SJSA1 (cell line): ENCODE results near the gene KIF4A. TPM values are rescaled to one million over a fixed set of nuclear protein-coding genes. Genes with fewer than 3 reads are reported as not detected.
A peak's percentile ranks its signal among the peaks of the same experiment; 100 is the strongest.
"Not testable (repeated sequence)": the region's sequence is repeated elsewhere in the genome, so short reads cannot be mapped to it uniquely, and the experiment has no call there.

Source experiments
- DNase-seq, 2 experiments: peaks; one replicate each; pipeline ENCODE4 v3.0.0-alpha.2; 2015 to 2020; ENCODE audit warnings: low spot score in 2 of 2, low read depth in 1 of 2
- H3K27ac ChIP-seq: fragments of 250-450 bp; sonication (Bioruptor Pico); 2 replicates; pipeline ENCODE4 v1.5.1; 2020; ENCODE audit warnings: mild to moderate bottlenecking, moderate library complexity
- H3K27me3 ChIP-seq: fragments of 250-450 bp; sonication (Bioruptor Pico); replicated peaks from 2 replicates; pipeline ENCODE4 v1.5.1; 2020; ENCODE audit warnings: mild to moderate bottlenecking, moderate library complexity
- H3K36me3 ChIP-seq: fragments of 250-450 bp; sonication (Bioruptor Pico); 2 replicates; pipeline ENCODE4 v1.5.1; 2020; ENCODE audit warnings: mild to moderate bottlenecking
- H3K4me1 ChIP-seq: fragments of 250-450 bp; sonication (Bioruptor Pico); replicated peaks from 2 replicates; pipeline ENCODE4 v1.6.1; 2021; ENCODE audit warnings: mild to moderate bottlenecking
- H3K4me3 ChIP-seq: fragments of 250-450 bp; sonication (Bioruptor Pico); 2 replicates; pipeline ENCODE4 v1.5.1; 2020; ENCODE audit warnings: mild to moderate bottlenecking
- H3K9me3 ChIP-seq: fragments of 250-450 bp; sonication (Bioruptor Pico); replicated peaks from 2 replicates; pipeline ENCODE4 v1.5.1; 2020; ENCODE audit warnings: mild to moderate bottlenecking
- total RNA-seq: library from RNA; depleted of rRNA; stranded (reverse); fragments of >200 nt; shearing (Covaris generic); gene quantifications from 2 replicates; pipeline ENCODE4 v1.2.3, GENCODE V29; 2014

KIF4A gene
- total RNA-seq, 1 experiment from 2014 or later = 56.3 TPM

- peak; percentile 18 to 43 for DNase-seq
- H3K27ac ChIP-seq = no peak overlapping the region
- no peaks in the 10 kb centered on the region for H3K9me3 ChIP-seq
- no peaks in the 10 kb centered on the region for H3K27me3 ChIP-seq
- H3K4me3 ChIP-seq = no peak overlapping the region
- H3K36me3 ChIP-seq = no peaks in the 10 kb centered on the region
- H3K4me1 ChIP-seq = no peaks in the 10 kb centered on the region
Measured at GRCh38 chrX:70262952-70263567, 26.8 kb upstream of the KIF4A start.

- no peak for DNase-seq
- Histone ChIP-seq H3K4me3 (no peak overlapping the region), H3K27me3 (no peaks in the 10 kb centered on the region), H3K4me1 (no peaks in the 10 kb centered on the region), H3K36me3 (no peaks in the 10 kb centered on the region), H3K9me3 (no peaks in the 10 kb centered on the region), H3K27ac (no peak overlapping the region)
Measured at GRCh38 chrX:70264784-70265183, 25.1 kb upstream of the KIF4A start.

- no peak within 1 kb of the TSS for H3K27ac ChIP-seq
- no peaks in the 10 kb centered on the region for H3K36me3 ChIP-seq
- no peak for DNase-seq
- H3K27me3 ChIP-seq = no peaks in the 10 kb centered on the region
- no peaks in the 10 kb centered on the region for H3K4me1 ChIP-seq
- no peaks in the 10 kb centered on the region for H3K9me3 ChIP-seq
- no peak within 1 kb of the TSS for H3K4me3 ChIP-seq
Measured at GRCh38 chrX:70268034-70268433, 21.9 kb upstream of the KIF4A start, which contains the start of gene ARR3. Gene ARR3, plus strand, starts transcription at chrX:70268334. Its CDS starts 1,052 bp downstream, at chrX:70269386.

GRCh38 chrX:70274029-70274428 lies 15.9 kb upstream of the KIF4A start:
- not testable (repeated sequence) for H3K27ac ChIP-seq, H3K27me3 ChIP-seq, H3K4me1 ChIP-seq, H3K9me3 ChIP-seq, H3K36me3 ChIP-seq, H3K4me3 ChIP-seq, DNase-seq

GRCh38 chrX:70279081-70279480 lies 10.8 kb upstream of the KIF4A start:
- Histone ChIP-seq H3K27ac (no peak overlapping the region), H3K36me3 (no peaks in the 10 kb centered on the region), H3K27me3 (no peaks in the 10 kb centered on the region), H3K9me3 (no peaks in the 10 kb centered on the region), H3K4me1 (no peaks in the 10 kb centered on the region), H3K4me3 (no peak overlapping the region)
- no peak for DNase-seq

- H3K27me3 ChIP-seq = no peaks in the 10 kb centered on the region
- no peak overlapping the region for H3K4me3 ChIP-seq
- 0 out of 2 replicates have a peak, but pooled peaks cover 4% of the 10 kb centered on the region for H3K36me3 ChIP-seq
- no peaks in the 10 kb centered on the region for H3K9me3 ChIP-seq
- DNase-seq = no peak
- H3K27ac ChIP-seq = no peak overlapping the region
- H3K4me1 ChIP-seq = no peaks in the 10 kb centered on the region
Measured at GRCh38 chrX:70280573-70280972, 9.3 kb upstream of the KIF4A start.

GRCh38 chrX:70281951-70282350 lies 8.0 kb upstream of the KIF4A start, which contains the start of gene RAB41:
Gene RAB41, plus strand, starts transcription at chrX:70282172. Its CDS starts 46 bp downstream, at chrX:70282218.
- H3K27me3 ChIP-seq = no peaks in the 10 kb centered on the region
- H3K36me3 ChIP-seq = peaks cover 11% of the 10 kb centered on the region
- no peaks in the 10 kb centered on the region for H3K9me3 ChIP-seq
- H3K4me3 ChIP-seq = no peak within 1 kb of the TSS
- H3K27ac ChIP-seq = no peak within 1 kb of the TSS
- no peak for DNase-seq
- no peaks in the 10 kb centered on the region for H3K4me1 ChIP-seq

- H3K9me3 ChIP-seq = no peaks in the 10 kb centered on the region
- DNase-seq = no peak
- no peaks in the 10 kb centered on the region for H3K27me3 ChIP-seq
- H3K4me3 ChIP-seq = peak overlapping the region; percentile 68
- H3K4me1 ChIP-seq = peaks cover 5% of the 10 kb centered on the region; the same call in 1 of the 2 replicates
- peaks cover 34% of the 10 kb centered on the region for H3K36me3 ChIP-seq
- peak overlapping the region; percentile 90 for H3K27ac ChIP-seq
Measured at GRCh38 chrX:70289168-70289792, 624 bp upstream of the KIF4A start.

GRCh38 chrX:70292788-70293187 lies 2.9 kb downstream of the KIF4A start:
- DNase-seq = no peak

GRCh38 chrX:70293621-70294020 lies 3.7 kb downstream of the KIF4A start:
- no peak overlapping the region for H3K27ac ChIP-seq
- peaks cover 5% of the 10 kb centered on the region; the same call in 1 of the 2 replicates for H3K4me1 ChIP-seq
- no peak for DNase-seq
- H3K9me3 ChIP-seq = no peaks in the 10 kb centered on the region
- no peak overlapping the region for H3K4me3 ChIP-seq
- H3K27me3 ChIP-seq = no peaks in the 10 kb centered on the region
- peaks cover 37% of the 10 kb centered on the region for H3K36me3 ChIP-seq

More at GRCh38 chrX:70292788-70293187, 2.9 kb downstream of the KIF4A start:
- H3K36me3 ChIP-seq = peaks cover 39% of the 10 kb centered on the region
- H3K27ac ChIP-seq = no peak overlapping the region
- H3K4me3 ChIP-seq = no peak overlapping the region
- no peaks in the 10 kb centered on the region for H3K27me3 ChIP-seq
- H3K4me1 ChIP-seq = peaks cover 5% of the 10 kb centered on the region; the same call in 1 of the 2 replicates
- no peaks in the 10 kb centered on the region for H3K9me3 ChIP-seq

GRCh38 chrX:70301716-70302115 lies 11.8 kb downstream of the KIF4A start:
- Histone ChIP-seq H3K4me3 (no peak overlapping the region), H3K36me3 (peaks cover 62% of the 10 kb centered on the region), H3K4me1 (no peaks in the 10 kb centered on the region), H3K27me3 (no peaks in the 10 kb centered on the region), H3K27ac (0 out of 2 replicates have a peak overlapping the region, but pooled peaks have one; percentile 11), H3K9me3 (no peaks in the 10 kb centered on the region)
- DNase-seq = no peak

- no peak overlapping the region for H3K27ac ChIP-seq
Measured at GRCh38 chrX:70313503-70313902, 23.6 kb downstream of the KIF4A start.

GRCh38 chrX:70322784-70323183 lies 32.9 kb downstream of the KIF4A start:
- H3K27ac ChIP-seq = no peak overlapping the region
- H3K4me1 ChIP-seq = no peaks in the 10 kb centered on the region
- peaks cover 14% of the 10 kb centered on the region for H3K36me3 ChIP-seq
- DNase-seq = no peak
- H3K9me3 ChIP-seq = no peaks in the 10 kb centered on the region
- no peaks in the 10 kb centered on the region for H3K27me3 ChIP-seq
- H3K4me3 ChIP-seq = no peak overlapping the region

More at GRCh38 chrX:70313503-70313902, 23.6 kb downstream of the KIF4A start:
- no peaks in the 10 kb centered on the region for H3K4me1 ChIP-seq
- peaks cover 29% of the 10 kb centered on the region for H3K36me3 ChIP-seq
- H3K27me3 ChIP-seq = no peaks in the 10 kb centered on the region
- no peak for DNase-seq
- H3K4me3 ChIP-seq = no peak overlapping the region
- H3K9me3 ChIP-seq = no peaks in the 10 kb centered on the region

GRCh38 chrX:70323628-70324027 lies 33.7 kb downstream of the KIF4A start:
- not testable (repeated sequence) for H3K9me3 ChIP-seq, H3K4me3 ChIP-seq, H3K27ac ChIP-seq, DNase-seq, H3K4me1 ChIP-seq, H3K27me3 ChIP-seq
- peaks cover 15% of the 10 kb centered on the region for H3K36me3 ChIP-seq
